HG02588 (cell line): ENCODE data around the gene ENDOV.

Experiments used
- ATAC-seq: cut with Tn5 transposase; IDR thresholded peaks from one replicate; pipeline ENCODE4 v1.9.1; 2021; ENCODE audit warnings: mild to moderate bottlenecking, moderate library complexity; ENCODE audit not compliant: unreplicated experiment

Gene ENDOV

DNA sequence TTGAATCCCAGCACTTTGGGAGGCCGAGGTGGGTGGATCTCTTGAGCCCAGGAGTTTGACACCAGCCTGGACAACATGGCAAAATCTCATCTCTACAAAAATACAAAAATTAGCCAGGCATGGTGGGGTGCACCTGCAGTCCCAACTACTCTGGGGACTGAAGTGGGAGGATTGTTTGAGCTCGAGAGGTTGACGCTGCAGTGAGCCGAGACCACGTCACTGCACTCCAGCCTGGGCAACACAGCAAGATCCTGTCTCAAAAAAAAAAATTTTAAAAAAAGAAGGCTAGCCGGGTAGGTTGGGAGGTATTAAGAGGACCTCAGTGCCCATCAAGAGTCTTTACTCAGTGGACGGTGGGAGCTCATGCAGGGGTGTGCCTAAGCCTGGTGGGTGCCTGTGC lies 65.3 kb downstream of the ENDOV start:
- ATAC-seq: no peak

GRCh38 chr17:80481284-80482057 lies 66.5 kb downstream of the ENDOV start:
- no peak for ATAC-seq

- ATAC-seq: no peak
Measured at GRCh38 chr17:80482058-80482318, 67.0 kb downstream of the ENDOV start.

GRCh38 chr17:80482555-80483308 lies 67.8 kb downstream of the ENDOV start:
- ATAC-seq: no peak

GRCh38 chr17:80485846-80486245 lies 70.9 kb downstream of the ENDOV start:
- ATAC-seq: no peak

- no peak for ATAC-seq
Measured at GRCh38 chr17:80486692-80487091, 71.7 kb downstream of the ENDOV start.

DNA sequence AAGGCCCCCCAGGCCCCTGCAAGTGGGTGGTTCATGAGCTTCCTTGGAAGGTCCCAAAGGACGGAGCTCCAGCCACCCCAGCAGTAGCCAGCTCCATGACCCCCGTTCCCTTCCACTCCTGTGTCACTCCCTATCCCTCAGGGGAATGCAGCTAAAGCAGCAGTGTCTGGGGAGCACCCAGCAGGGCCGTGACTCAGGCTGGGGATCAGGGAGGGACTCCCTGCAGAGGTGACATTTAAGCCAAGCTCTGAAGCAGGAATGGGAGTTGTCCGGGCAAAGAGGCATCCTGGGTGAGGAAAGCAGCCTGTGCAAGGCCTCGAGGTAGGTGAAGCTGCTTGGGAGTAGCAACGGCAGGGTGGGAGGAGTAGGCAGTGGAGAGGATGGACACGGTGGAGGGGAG lies 72.5 kb downstream of the ENDOV start:
- ATAC-seq: no peak
